PFSK-1 (cell line): ENCODE results near the gene VEGFC.

Source experiments
- FOXP2 ChIP-seq: optimal IDR thresholded peaks from 2 replicates; pipeline ENCODE3; 2011; ENCODE audit warnings: borderline replicate concordance, control low read depth, inconsistent platforms; ENCODE audit not compliant: insufficient read depth; ENCODE audit errors: extremely low read length, extremely low read depth
- POLR2AphosphoS5 ChIP-seq: IDR thresholded peaks from 2 replicates; pipeline ENCODE4 v1.6.1; 2012; ENCODE audit warnings: low read depth, mild to moderate bottlenecking, control low read depth, low read length, moderate library complexity
- SIN3A ChIP-seq: IDR thresholded peaks from 2 replicates; pipeline ENCODE4 v1.6.1; 2012; ENCODE audit warnings: mild to moderate bottlenecking, low read length, moderate library complexity, borderline replicate concordance; ENCODE audit not compliant: insufficient read depth
- TAF1 ChIP-seq: IDR thresholded peaks from 2 replicates; pipeline ENCODE4 v1.6.1; 2012; ENCODE audit warnings: low read length, control low read depth, borderline replicate concordance; ENCODE audit not compliant: insufficient read depth
- TF ChIP-seq, protein P1 (sequence below), 2 experiments: IDR thresholded peaks; 2 replicates each; pipeline versions ENCODE4 v1.6.1 to v1.8.0; 2011 to 2012; ENCODE audit warnings: low read depth in 2 of 2, low read length in 2 of 2, control low read depth in 1 of 2, inconsistent platforms in 1 of 2, mild to moderate bottlenecking in 1 of 2, moderate library complexity in 1 of 2; ENCODE audit not compliant: insufficient read depth in 1 of 2

The VEGFC gene

DNA sequence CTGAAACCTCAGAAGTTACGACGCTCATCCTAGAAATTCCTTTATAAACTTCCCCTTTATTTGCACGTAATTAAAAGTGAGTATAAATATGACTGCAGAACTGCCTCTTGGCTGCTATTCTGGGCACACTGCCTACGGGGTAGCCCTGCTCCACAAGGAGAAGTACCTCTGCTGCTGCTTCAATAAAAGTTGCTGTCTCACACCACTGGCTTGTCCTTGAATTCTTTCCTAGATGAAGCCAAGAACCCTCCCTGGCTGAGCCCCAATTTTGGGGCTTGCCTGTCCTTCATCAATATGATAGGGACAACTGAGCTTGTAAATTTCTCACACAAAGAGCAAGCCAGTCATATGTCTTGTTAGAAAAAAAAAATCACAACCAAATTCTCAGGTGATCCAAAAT, 115.8 kb downstream of the VEGFC start:
- TF ChIP-seq, protein P1, sequence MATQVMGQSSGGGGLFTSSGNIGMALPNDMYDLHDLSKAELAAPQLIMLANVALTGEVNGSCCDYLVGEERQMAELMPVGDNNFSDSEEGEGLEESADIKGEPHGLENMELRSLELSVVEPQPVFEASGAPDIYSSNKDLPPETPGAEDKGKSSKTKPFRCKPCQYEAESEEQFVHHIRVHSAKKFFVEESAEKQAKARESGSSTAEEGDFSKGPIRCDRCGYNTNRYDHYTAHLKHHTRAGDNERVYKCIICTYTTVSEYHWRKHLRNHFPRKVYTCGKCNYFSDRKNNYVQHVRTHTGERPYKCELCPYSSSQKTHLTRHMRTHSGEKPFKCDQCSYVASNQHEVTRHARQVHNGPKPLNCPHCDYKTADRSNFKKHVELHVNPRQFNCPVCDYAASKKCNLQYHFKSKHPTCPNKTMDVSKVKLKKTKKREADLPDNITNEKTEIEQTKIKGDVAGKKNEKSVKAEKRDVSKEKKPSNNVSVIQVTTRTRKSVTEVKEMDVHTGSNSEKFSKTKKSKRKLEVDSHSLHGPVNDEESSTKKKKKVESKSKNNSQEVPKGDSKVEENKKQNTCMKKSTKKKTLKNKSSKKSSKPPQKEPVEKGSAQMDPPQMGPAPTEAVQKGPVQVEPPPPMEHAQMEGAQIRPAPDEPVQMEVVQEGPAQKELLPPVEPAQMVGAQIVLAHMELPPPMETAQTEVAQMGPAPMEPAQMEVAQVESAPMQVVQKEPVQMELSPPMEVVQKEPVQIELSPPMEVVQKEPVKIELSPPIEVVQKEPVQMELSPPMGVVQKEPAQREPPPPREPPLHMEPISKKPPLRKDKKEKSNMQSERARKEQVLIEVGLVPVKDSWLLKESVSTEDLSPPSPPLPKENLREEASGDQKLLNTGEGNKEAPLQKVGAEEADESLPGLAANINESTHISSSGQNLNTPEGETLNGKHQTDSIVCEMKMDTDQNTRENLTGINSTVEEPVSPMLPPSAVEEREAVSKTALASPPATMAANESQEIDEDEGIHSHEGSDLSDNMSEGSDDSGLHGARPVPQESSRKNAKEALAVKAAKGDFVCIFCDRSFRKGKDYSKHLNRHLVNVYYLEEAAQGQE (IDR thresholded peaks at IDR 0.05; ENCODE audit: insufficient read depth in 1 of 2, low read depth in 2 of 2, low read length in 2 of 2) = no peak
- TF ChIP-seq SIN3A = no peak
- no peak for TF ChIP-seq POLR2AphosphoS5
- no peak for TF ChIP-seq TAF1
- no peak for TF ChIP-seq FOXP2

DNA sequence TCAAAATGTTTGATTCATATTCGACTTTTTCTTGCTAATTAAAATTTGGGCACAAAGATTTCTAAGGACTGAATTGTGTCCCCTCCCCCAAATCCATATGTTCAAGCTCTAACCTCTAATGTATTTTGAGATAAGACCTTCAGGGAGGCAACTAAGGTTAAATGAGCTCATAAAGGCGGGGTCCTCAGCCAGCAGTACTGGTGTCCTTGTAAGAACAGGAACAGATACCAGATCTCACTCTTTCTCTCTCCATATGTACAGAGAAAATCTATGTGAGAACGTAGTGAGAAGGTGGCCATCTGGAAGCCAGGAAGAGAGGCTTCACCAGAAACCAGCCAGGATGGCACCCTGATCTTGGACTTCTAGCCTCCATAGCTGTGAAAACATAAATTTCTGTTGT, 116.9 kb downstream of the VEGFC start:
- TF ChIP-seq POLR2AphosphoS5 (no peak), TAF1 (no peak)

DNA sequence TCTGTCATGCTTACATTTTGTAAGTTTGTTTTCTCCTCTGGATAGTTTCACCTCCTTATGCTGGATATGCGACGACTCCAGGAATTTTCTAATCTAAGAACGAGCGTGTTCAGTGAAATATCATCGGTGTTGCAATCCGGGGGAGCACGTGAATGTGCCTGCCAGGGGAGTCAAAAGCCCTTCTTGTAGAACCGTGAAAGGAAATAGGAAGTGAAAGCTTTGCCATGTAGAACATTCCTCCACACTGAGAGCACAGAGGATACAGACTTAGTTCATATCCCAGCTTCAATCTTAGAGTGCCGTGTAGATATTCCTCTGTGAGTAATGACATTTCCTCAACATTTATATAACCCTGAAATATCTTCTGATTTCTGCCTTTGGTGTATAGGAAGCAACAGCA, 121.2 kb downstream of the VEGFC start:
- TF ChIP-seq, protein P1 (IDR thresholded peaks at IDR 0.05; ENCODE audit: insufficient read depth in 1 of 2, low read depth in 2 of 2, low read length in 2 of 2) = no peak
- TF ChIP-seq TAF1 (no peak), POLR2AphosphoS5 (no peak), FOXP2 (no peak), SIN3A (no peak)

DNA sequence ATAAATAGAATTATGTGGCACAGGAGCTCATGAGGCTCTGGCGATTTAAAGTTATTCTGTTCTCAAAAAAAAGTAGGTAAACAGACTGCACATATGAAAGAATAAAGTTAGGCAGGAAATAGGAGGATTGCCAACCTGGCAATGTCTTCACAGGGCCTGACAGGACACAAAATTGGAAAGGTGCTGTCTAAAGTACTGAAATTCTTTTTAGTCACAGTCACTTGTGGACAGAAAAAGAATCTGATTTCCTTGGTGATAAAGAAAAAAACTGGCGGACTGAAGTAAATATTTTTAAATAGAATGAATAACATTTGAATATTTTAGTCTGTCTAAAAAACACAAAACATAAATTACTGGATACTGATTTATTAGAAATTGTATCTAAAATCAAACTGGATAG, 124.4 kb downstream of the VEGFC start:
- TF ChIP-seq FOXP2 (no peak), POLR2AphosphoS5 (no peak), SIN3A (no peak), TAF1 (no peak)
- TF ChIP-seq, protein P1 (IDR thresholded peaks at IDR 0.05; ENCODE audit: insufficient read depth in 1 of 2, low read depth in 2 of 2, low read length in 2 of 2) = peak; percentile 67 to 88

DNA sequence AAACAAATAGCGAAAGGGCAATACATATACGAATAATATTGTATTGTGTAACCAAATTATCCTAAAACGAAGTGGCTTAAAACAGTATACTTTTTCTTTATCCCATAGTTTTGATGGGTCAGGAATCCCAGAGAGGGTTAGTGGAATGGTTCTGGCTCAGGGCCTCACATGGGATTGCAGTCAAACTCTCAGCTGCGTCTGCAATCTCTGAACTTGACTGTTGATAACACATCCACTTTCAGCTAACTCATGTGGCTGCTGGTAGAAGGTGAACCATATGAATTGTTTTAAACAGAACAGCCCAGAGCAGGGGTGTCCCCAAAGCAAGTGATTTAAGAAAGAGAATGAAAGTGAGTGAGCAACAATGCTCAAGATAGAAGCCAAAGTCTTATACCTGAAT, 127.8 kb downstream of the VEGFC start:
- TF ChIP-seq, protein P1 (IDR thresholded peaks at IDR 0.05; ENCODE audit: insufficient read depth in 1 of 2, low read depth in 2 of 2, low read length in 2 of 2) = no peak
- TF ChIP-seq SIN3A (no peak), TAF1 (no peak), POLR2AphosphoS5 (no peak), FOXP2 (no peak)
